Peyer's patch (tissue), 4 donors: ENCODE data around the gene PMPCA.

Experiments used
- POLR2A ChIP-seq, 2 donors: fragments of 450-650 bp; IDR thresholded peaks; one replicate each; pipeline ENCODE4 v1.5.1; 2017; ENCODE audit warnings: antibody characterized with exemption in 2 of 2, mild to moderate bottlenecking in 2 of 2, moderate library complexity in 2 of 2
- TF ChIP-seq, protein P1 (sequence below), 6 experiments: fragments of 450-650 bp in 4 of 6; fragments of 200-600 bp in 2 of 6; sonication (generic) in 1 of 6; IDR thresholded peaks; one replicate each; pipeline ENCODE4 v1.5.1; 2017 to 2019; ENCODE audit warnings: antibody characterized with exemption in 6 of 6, mild to moderate bottlenecking in 3 of 6, moderate library complexity in 1 of 6

DNA sequence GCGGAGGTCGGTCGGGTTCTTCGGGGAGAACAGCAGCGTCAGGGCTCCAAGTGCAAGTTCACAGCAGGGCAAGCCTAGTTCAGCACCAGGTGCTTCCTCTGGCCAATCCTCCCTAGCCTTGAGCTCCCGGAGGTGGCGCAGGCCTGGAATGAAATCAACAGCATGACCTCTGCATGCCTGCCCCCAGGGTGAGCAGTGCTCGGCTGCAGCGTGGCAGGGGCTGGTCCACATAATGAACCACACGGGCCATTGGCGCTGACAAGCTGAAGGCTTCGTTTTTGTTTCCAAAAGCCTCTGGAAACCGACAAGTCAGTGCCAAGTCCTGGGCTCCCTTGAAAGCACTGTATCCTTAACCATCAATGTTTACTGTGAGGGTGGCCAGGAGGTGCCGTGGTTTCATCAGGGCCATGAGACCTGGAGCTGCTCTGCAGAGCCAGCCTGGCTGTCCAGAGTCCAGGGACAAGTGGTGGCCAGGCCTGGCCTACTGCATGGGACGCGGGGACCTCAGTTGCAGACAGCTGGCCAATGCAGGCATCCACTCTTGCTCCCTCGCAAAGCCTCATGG, 31.3 kb downstream of the PMPCA start:
- no peak for TF ChIP-seq POLR2A (IDR thresholded peaks at IDR 0.05)
- TF ChIP-seq, protein P1, sequence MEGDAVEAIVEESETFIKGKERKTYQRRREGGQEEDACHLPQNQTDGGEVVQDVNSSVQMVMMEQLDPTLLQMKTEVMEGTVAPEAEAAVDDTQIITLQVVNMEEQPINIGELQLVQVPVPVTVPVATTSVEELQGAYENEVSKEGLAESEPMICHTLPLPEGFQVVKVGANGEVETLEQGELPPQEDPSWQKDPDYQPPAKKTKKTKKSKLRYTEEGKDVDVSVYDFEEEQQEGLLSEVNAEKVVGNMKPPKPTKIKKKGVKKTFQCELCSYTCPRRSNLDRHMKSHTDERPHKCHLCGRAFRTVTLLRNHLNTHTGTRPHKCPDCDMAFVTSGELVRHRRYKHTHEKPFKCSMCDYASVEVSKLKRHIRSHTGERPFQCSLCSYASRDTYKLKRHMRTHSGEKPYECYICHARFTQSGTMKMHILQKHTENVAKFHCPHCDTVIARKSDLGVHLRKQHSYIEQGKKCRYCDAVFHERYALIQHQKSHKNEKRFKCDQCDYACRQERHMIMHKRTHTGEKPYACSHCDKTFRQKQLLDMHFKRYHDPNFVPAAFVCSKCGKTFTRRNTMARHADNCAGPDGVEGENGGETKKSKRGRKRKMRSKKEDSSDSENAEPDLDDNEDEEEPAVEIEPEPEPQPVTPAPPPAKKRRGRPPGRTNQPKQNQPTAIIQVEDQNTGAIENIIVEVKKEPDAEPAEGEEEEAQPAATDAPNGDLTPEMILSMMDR (IDR thresholded peaks at IDR 0.05), result no peak
